ENCODE measurements around the gene WDR91. TPM values are rescaled to one million over a fixed set of nuclear protein-coding genes. Genes with fewer than 3 reads are reported as not detected.
A peak's percentile ranks its signal among the peaks of the same experiment; 100 is the strongest.
"Not testable (repeated sequence)": the region's sequence is repeated elsewhere in the genome, so short reads cannot be mapped to it uniquely, and the experiment has no call there.

Gene WDR91
- total RNA-seq, 1 experiment from 2014 or later = 8.8 TPM

DNA sequence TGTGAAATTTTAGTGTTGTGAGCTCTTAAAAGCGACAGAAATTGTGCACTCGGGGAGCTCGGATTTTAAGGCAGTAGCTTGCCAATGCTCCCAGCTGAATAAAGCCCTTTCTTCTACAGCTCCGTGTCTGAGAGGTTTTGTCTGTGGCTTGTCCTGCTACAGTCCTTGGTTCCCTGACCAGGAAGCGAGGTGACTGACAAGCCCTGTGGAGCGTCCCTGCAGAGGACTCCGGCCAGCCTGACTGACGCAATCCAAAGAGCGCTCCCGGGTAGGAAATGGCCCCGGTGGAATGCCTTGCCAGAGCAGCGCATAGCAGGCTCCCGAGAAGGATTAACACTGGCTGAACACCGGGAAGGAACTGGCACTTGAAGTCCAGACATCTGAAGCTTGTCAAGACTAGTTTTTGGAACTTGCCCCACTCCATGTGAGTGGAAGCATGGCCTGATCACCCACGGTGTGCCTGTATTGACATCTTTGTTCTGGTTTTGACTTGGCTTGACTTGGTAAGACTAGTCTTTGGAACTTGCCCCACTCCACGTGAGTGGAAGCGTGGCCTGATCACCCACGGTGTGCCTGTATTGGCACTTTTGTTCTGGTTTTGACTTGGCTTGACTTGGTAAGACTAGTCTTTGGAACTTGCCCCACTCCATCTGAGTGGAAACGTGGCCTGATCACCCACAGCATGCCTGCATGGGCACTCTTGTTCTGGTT, 39.6 kb downstream of the WDR91 start:
- intact Hi-C loops (cut with micrococcal nuclease; ENCODE audit: unreplicated experiment) = loop anchor here (2.0 to 10.0 kb wide), 2 partner anchors 63 to 185 kb away; partner anchors contain the start of genes AGBL3 and STRA8
- DNase-seq (ENCODE audit: low read depth, low spot score); in situ Hi-C loops (cut with HindIII; ENCODE audit: low pct_unique_long_range_greater_than_20kb, low sequenced_read_pairs); H3K9me3 ChIP-seq (ENCODE audit: control insufficient read depth, insufficient read depth, low read depth, low read length); CTCF ChIA-PET; H3K27me3 ChIP-seq (ENCODE audit: control insufficient read depth, insufficient read depth, low read length); BruUV-seq (replicated peaks); ATAC-seq; H3K36me3 ChIP-seq (ENCODE audit: control insufficient read depth, insufficient read depth, low read length); H3K4me3 ChIP-seq (ENCODE audit: low read depth in 2 of 2, low read length in 2 of 2): not testable (repeated sequence)
- Histone ChIP-seq H3K27ac (ENCODE audit: low read length) (peak overlapping the region; percentile 96), H3K4me1 (ENCODE audit: control insufficient read depth, insufficient read depth, low read length) (peaks cover 10% of the 10 kb centered on the region)
- POLR2A ChIA-PET = interaction anchor here (0.6 kb wide), 1 partner anchor 181 kb away, joined by 3 read pairs; no protein-coding TSS in a partner anchor

DNA sequence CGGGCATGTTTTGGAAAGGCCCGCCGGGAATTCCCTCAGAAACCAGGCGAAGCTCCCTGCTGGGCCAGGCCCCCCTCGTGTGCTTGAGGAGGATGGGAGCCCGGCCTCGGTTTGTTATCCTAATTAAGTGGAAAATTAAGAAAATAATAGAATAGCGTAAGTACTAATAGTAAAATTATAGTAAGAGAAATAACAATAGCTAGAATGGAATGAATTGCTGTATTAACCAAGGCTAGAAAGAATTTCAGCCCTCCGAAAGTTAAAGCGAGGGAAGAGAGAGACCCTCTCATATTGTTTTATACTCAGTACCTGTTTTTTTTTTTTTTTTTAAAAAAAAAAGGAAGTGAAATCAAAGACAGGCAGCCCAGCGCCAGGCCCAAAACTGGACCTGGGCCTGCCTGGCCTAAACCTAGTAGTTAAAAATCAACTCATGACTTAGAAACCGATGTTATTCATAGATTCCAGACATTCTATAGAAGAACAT, 40.3 kb downstream of the WDR91 start:
- BruUV-seq (replicated peaks) = TSS peak; percentile 83
- POLR2A ChIA-PET = interaction anchor here (0.6 kb wide), 1 partner anchor 181 kb away, joined by 3 read pairs; no protein-coding TSS in a partner anchor
- DNase-seq (ENCODE audit: low read depth, low spot score); in situ Hi-C loops (cut with HindIII; ENCODE audit: low pct_unique_long_range_greater_than_20kb, low sequenced_read_pairs); H3K9me3 ChIP-seq (ENCODE audit: control insufficient read depth, insufficient read depth, low read depth, low read length); ATAC-seq; H3K27me3 ChIP-seq (ENCODE audit: control insufficient read depth, insufficient read depth, low read length); CTCF ChIA-PET; H3K36me3 ChIP-seq (ENCODE audit: control insufficient read depth, insufficient read depth, low read length): not testable (repeated sequence)
- H3K27ac ChIP-seq (ENCODE audit: low read length) = peak overlapping the region; percentile 96
- H3K4me3 ChIP-seq (ENCODE audit: low read depth in 2 of 2, low read length in 2 of 2) = peak overlapping the region; percentile 97
- TF ChIP-seq, protein P1, sequence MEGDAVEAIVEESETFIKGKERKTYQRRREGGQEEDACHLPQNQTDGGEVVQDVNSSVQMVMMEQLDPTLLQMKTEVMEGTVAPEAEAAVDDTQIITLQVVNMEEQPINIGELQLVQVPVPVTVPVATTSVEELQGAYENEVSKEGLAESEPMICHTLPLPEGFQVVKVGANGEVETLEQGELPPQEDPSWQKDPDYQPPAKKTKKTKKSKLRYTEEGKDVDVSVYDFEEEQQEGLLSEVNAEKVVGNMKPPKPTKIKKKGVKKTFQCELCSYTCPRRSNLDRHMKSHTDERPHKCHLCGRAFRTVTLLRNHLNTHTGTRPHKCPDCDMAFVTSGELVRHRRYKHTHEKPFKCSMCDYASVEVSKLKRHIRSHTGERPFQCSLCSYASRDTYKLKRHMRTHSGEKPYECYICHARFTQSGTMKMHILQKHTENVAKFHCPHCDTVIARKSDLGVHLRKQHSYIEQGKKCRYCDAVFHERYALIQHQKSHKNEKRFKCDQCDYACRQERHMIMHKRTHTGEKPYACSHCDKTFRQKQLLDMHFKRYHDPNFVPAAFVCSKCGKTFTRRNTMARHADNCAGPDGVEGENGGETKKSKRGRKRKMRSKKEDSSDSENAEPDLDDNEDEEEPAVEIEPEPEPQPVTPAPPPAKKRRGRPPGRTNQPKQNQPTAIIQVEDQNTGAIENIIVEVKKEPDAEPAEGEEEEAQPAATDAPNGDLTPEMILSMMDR (IDR thresholded peaks at IDR 0.05) = peak; percentile 65
- H3K4me1 ChIP-seq (ENCODE audit: control insufficient read depth, insufficient read depth, low read length) = peaks cover 10% of the 10 kb centered on the region
- intact Hi-C loops (cut with micrococcal nuclease; ENCODE audit: unreplicated experiment) = loop anchor here (2.0 to 10.0 kb wide), 2 partner anchors 64 to 184 kb away; partner anchors contain the start of genes AGBL3 and STRA8

DNA sequence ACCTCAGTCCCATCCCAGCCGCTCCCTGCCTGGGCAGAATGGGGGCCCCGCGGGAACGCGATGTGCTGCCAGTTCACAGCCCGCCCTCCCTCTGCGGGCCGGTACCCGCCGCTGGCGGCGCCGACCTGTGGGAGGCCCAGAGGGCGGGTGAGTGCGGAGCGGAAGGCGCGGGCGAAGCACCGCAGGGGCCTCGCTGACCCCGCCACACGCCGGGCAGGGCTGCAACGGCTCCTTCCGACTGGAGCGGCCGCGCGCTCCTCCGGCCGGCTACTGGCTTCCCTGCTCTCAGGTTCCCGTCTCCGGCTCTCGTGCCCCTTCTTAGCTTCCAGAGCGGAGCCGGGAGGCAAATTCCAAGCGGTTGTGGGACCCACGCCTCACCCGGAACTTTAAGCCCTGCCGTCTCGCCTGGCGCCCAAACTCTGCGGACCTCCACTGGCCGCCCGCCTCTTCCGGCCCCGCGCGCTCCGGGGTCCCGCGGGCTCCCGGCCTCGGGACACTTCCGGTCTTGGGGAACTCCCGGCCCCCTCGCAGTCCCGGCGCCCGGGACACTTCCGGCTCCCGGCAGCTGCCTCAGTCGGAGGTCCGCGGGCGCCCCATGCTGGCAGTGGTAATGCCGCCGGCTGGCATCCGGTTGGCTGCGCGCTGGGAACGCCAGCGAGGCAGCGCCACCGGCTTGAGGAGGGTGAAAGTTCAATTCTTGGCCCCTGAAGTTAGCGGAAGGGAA, 40.9 kb downstream of the WDR91 start, which contains the start of gene CYREN:
Gene CYREN, minus strand, starts transcription at position 434 of the 724 bp plus-strand sequence. CDS start 1,785 bp downstream, outside the sequence.
- ATAC-seq = peak; percentile 99
- POLR2A ChIA-PET = no interaction called here

More for the DNA sequence above, 40.9 kb downstream of the WDR91 start, which contains the start of gene CYREN:
- no TSS peak for BruUV-seq (replicated peaks)
- DNase-seq (ENCODE audit: low read depth, low spot score) = peak; percentile 71
- H3K36me3 ChIP-seq (ENCODE audit: control insufficient read depth, insufficient read depth, low read length) = peaks cover 5% of the 10 kb centered on the region
- in situ Hi-C loops (cut with HindIII; ENCODE audit: low pct_unique_long_range_greater_than_20kb, low sequenced_read_pairs) = no loop called here
- peak within 1 kb of the TSS; percentile 97 for H3K4me3 ChIP-seq (ENCODE audit: low read depth in 2 of 2, low read length in 2 of 2)
- intact Hi-C loops (cut with micrococcal nuclease; ENCODE audit: unreplicated experiment) = loop anchor here (2.0 to 10.0 kb wide), 2 partner anchors 64 to 184 kb away; partner anchors contain the start of genes AGBL3 and STRA8
- no peaks in the 10 kb centered on the region for H3K9me3 ChIP-seq (ENCODE audit: control insufficient read depth, insufficient read depth, low read depth, low read length)
- no peak; the same call in 1 of the 2 replicates for TF ChIP-seq SIN3A (IDR thresholded peaks at IDR 0.05; ENCODE audit: borderline replicate concordance, insufficient read depth, low read depth, low read length)
- TF ChIP-seq POLR2AphosphoS5 (IDR thresholded peaks at IDR 0.05; ENCODE audit: low read depth, low read length) = peak; percentile 88
- 0 out of 2 replicates have a peak, but pooled peaks have one; percentile 18 for TF ChIP-seq TCF7L2 (IDR thresholded peaks at IDR 0.05; ENCODE audit: low read depth, low read length)
- TF ChIP-seq, protein P1 (IDR thresholded peaks at IDR 0.05) = peak; percentile 93
- TF ChIP-seq, protein P2, sequence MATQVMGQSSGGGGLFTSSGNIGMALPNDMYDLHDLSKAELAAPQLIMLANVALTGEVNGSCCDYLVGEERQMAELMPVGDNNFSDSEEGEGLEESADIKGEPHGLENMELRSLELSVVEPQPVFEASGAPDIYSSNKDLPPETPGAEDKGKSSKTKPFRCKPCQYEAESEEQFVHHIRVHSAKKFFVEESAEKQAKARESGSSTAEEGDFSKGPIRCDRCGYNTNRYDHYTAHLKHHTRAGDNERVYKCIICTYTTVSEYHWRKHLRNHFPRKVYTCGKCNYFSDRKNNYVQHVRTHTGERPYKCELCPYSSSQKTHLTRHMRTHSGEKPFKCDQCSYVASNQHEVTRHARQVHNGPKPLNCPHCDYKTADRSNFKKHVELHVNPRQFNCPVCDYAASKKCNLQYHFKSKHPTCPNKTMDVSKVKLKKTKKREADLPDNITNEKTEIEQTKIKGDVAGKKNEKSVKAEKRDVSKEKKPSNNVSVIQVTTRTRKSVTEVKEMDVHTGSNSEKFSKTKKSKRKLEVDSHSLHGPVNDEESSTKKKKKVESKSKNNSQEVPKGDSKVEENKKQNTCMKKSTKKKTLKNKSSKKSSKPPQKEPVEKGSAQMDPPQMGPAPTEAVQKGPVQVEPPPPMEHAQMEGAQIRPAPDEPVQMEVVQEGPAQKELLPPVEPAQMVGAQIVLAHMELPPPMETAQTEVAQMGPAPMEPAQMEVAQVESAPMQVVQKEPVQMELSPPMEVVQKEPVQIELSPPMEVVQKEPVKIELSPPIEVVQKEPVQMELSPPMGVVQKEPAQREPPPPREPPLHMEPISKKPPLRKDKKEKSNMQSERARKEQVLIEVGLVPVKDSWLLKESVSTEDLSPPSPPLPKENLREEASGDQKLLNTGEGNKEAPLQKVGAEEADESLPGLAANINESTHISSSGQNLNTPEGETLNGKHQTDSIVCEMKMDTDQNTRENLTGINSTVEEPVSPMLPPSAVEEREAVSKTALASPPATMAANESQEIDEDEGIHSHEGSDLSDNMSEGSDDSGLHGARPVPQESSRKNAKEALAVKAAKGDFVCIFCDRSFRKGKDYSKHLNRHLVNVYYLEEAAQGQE (IDR thresholded peaks at IDR 0.05; ENCODE audit: insufficient read depth in 1 of 2, low read depth in 2 of 2, low read length in 1 of 2) = 0 out of 4 replicates have a peak, but pooled peaks of 1 of the 2 experiments have one; percentile 62
- CTCF ChIA-PET = no interaction called here
- peaks cover 10% of the 10 kb centered on the region for H3K4me1 ChIP-seq (ENCODE audit: control insufficient read depth, insufficient read depth, low read length)
- no peaks in the 10 kb centered on the region for H3K27me3 ChIP-seq (ENCODE audit: control insufficient read depth, insufficient read depth, low read length)
- peak within 1 kb of the TSS; percentile 96 for H3K27ac ChIP-seq (ENCODE audit: low read length)
